ENCODE data around the gene FLNB. TPM values are rescaled to one million over a fixed set of nuclear protein-coding genes. Genes with fewer than 3 reads are reported as not detected.

FLNB gene
- total and polyA plus RNA-seq, 2 of the 13 experiments (the other 11 are each of a cell fraction or from before 2014, with no cell fraction given): 106 to 130 TPM

DNA sequence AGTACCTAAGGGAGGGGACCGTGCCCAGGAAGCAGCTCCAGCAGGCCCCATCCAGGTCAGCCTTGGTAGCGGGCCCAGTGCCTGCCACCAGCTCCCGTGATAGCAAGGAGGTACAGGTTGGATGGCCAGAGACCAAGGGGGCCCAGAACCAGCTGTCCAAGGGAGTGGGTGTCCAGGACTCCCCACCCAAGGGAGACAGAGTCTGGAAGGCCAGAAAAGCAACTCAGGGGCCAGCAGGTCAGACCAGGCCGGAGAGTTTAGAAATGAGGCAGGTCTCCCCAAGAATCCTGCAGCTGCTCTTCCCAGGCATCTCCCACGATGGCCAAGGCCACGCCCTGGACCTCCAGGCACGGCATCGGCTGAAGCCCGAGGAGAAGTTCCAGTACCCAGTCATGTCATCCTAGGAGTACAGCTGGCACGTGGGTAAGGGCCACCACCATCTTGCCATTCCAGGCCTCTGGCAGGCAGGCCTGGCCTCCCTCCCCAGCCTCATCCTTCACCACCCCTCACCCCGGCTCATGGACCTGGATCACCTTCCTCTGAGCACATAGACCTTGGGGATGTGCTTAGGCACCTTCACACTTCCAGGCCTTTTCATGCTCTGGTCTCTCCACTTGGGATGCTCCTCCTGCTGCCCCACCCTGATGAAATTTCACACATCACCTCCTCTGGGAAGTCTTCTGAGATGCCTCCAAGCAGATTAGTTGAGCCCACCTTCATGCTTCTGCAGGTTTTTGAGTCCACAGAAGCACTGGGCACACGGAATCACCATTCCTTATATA lies 172.1 kb downstream of the FLNB start:
- intact Hi-C loops (cut with micrococcal nuclease; ENCODE audit: unreplicated experiment): no loop called here
- BruUV-seq (replicated peaks): no TSS peak
- Histone ChIP-seq H3K4me3 (replicated peaks in 1 of 3; ENCODE audit: insufficient read depth in 1 of 3, low read depth in 2 of 3, low read length in 3 of 3) (no peak overlapping the region; a peak in 1 of 6 replicates), H3K79me2 (ENCODE audit: insufficient read depth, low read length) (no peaks in the 10 kb centered on the region), H3K27me3 (ENCODE audit: control insufficient read depth in 1 of 2, insufficient read depth in 2 of 2, low read length in 2 of 2) (peaks cover 0 to 16% of the 10 kb centered on the region in 2 experiments; a peak in 2 of 5 replicates), H3K9ac (ENCODE audit: insufficient read depth, low read depth, low read length) (no peak overlapping the region), H3K4me2 (ENCODE audit: low read depth, low read length) (peak overlapping the region; percentile 18), H3K9me3 (ENCODE audit: low read length) (no peaks in the 10 kb centered on the region), H2AFZ (ENCODE audit: low read length) (no peak overlapping the region), H3K4me1 (ENCODE audit: insufficient read depth, low read length) (peaks cover 96% of the 10 kb centered on the region), H4K20me1 (ENCODE audit: insufficient read depth, low read length) (no peaks in the 10 kb centered on the region), H3K27ac (ENCODE audit: extremely low read length, insufficient read depth, low read length) (no peak overlapping the region), H3K36me3 (replicated peaks in 1 of 2; ENCODE audit: control insufficient read depth in 1 of 2, insufficient read depth in 2 of 2, low read length in 2 of 2) (no peaks in the 10 kb centered on the region)
- TF ChIP-seq ZNF124 (CRISPR knock-in tag; IDR thresholded peaks at IDR 0.05) (no peak), ZNF337 (CRISPR knock-in tag; IDR thresholded peaks at IDR 0.05; ENCODE audit: borderline replicate concordance, low read depth) (0 out of 2 replicates have a peak, but pooled peaks have one; percentile 6), ZNF225 (CRISPR knock-in tag; IDR thresholded peaks at IDR 0.05) (no peak), ZNF234 (CRISPR knock-in tag; conservative IDR thresholded peaks at IDR 0.05) (no peak), ZFX (CRISPR knock-in tag; IDR thresholded peaks at IDR 0.05; ENCODE audit: low read depth) (peak; percentile 33; the same call in 1 of the 2 replicates), KDM5B (CRISPR knock-in tag; IDR thresholded peaks at IDR 0.05; ENCODE audit: borderline replicate concordance) (0 out of 2 replicates have a peak, but pooled peaks have one; percentile 31)
- TF ChIP-seq, protein P1, sequence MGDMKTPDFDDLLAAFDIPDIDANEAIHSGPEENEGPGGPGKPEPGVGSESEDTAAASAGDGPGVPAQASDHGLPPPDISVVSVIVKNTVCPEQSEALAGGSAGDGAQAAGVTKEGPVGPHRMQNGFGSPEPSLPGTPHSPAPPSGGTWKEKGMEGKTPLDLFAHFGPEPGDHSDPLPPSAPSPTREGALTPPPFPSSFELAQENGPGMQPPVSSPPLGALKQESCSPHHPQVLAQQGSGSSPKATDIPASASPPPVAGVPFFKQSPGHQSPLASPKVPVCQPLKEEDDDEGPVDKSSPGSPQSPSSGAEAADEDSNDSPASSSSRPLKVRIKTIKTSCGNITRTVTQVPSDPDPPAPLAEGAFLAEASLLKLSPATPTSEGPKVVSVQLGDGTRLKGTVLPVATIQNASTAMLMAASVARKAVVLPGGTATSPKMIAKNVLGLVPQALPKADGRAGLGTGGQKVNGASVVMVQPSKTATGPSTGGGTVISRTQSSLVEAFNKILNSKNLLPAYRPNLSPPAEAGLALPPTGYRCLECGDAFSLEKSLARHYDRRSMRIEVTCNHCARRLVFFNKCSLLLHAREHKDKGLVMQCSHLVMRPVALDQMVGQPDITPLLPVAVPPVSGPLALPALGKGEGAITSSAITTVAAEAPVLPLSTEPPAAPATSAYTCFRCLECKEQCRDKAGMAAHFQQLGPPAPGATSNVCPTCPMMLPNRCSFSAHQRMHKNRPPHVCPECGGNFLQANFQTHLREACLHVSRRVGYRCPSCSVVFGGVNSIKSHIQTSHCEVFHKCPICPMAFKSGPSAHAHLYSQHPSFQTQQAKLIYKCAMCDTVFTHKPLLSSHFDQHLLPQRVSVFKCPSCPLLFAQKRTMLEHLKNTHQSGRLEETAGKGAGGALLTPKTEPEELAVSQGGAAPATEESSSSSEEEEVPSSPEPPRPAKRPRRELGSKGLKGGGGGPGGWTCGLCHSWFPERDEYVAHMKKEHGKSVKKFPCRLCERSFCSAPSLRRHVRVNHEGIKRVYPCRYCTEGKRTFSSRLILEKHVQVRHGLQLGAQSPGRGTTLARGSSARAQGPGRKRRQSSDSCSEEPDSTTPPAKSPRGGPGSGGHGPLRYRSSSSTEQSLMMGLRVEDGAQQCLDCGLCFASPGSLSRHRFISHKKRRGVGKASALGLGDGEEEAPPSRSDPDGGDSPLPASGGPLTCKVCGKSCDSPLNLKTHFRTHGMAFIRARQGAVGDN (CRISPR knock-in tag; IDR thresholded peaks at IDR 0.05): peak; percentile 67; the same call in 1 of the 2 replicates
- DNase-seq (ENCODE audit: low spot score) (no peak), ATAC-seq (peak; percentile 2), FAIRE-seq (no peak)
- WGBS (ENCODE audit: low lambda C conversion rate): 47% methylated on average over 6 of the region's 12 CpGs
- ChIA-PET CTCF (ENCODE audit: low intra/inter-chr PET ratio, low total read pairs) (no interaction called here), POLR2A (interaction anchor here (0.9 to 2.4 kb wide), 2 partner anchors 13 to 126 kb away, joined by 4 to 13 read pairs; partner anchors contain the start of genes HTD2 and RPP14)
- in situ Hi-C loops (cut with HindIII; ENCODE audit: extremely low pct_ligation_motif_present, low pct_unique_long_range_greater_than_20kb): loop anchor here (5.0 to 10.0 kb wide), 2 partner anchors 37 to 235 kb away; no protein-coding TSS in a partner anchor
